Measurements from ENCODE around the gene HMG20B.

- no peak for TF ChIP-seq CTCF (IDR thresholded peaks at IDR 0.05)
- no peak for TF ChIP-seq ATF3 (CRISPR knock-in tag; conservative IDR thresholded peaks at IDR 0.05)
- no peak for TF ChIP-seq USF2 (CRISPR knock-in tag; IDR thresholded peaks at IDR 0.05)
- no peak for TF ChIP-seq USF1 (CRISPR knock-in tag; IDR thresholded peaks at IDR 0.05)
- no peak for TF ChIP-seq TEAD4 (CRISPR knock-in tag; IDR thresholded peaks at IDR 0.05)
- no peak for TF ChIP-seq CREM (CRISPR knock-in tag; IDR thresholded peaks at IDR 0.05)
- TF ChIP-seq ZNF232 (CRISPR knock-in tag; IDR thresholded peaks at IDR 0.05) = no peak
Observed at GRCh38 chr19:3573162-3573857, 566 bp downstream of the HMG20B start.

Data from WTC11 (cell line).